Testis (tissue), 2 donors: Measurements from ENCODE around the gene CFAP46.

ENCODE experiments used
- POLR2A ChIP-seq: fragments of 450-650 bp; IDR thresholded peaks from one replicate; pipeline ENCODE4 v1.6.1; 2017; ENCODE audit warnings: antibody characterized with exemption, mild to moderate bottlenecking, moderate library complexity
- TF ChIP-seq, protein P1 (sequence below), 3 experiments: fragments of 450-650 bp in 2 of 3; fragments of 200-600 bp in 1 of 3; sonication (generic) in 1 of 3; IDR thresholded peaks; one replicate each; pipeline ENCODE4 v1.5.1; 2016 to 2019; ENCODE audit warnings: antibody characterized with exemption in 3 of 3, mild to moderate bottlenecking in 2 of 3, moderate library complexity in 1 of 3

DNA sequence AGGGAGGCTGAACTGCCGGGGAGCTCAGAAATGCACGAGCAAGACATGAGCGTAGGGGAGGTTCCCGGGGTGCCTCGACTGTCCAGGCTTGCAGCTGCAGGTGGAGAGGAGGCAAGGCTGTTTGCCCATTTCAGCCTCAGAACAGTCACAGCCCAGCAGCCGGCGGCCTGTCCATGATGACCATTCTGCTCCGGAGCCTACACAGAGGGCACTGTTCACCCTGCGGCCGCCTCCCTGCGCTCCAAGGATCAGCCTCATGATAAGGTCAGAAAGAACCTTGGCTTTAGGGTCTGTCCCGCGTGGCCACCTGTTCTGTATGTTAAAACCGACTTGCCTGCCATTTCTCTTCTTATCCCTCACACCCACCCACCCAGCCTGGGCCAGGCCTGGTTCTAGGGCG, 21.9 kb upstream of the CFAP46 start:
- TF ChIP-seq, protein P1, sequence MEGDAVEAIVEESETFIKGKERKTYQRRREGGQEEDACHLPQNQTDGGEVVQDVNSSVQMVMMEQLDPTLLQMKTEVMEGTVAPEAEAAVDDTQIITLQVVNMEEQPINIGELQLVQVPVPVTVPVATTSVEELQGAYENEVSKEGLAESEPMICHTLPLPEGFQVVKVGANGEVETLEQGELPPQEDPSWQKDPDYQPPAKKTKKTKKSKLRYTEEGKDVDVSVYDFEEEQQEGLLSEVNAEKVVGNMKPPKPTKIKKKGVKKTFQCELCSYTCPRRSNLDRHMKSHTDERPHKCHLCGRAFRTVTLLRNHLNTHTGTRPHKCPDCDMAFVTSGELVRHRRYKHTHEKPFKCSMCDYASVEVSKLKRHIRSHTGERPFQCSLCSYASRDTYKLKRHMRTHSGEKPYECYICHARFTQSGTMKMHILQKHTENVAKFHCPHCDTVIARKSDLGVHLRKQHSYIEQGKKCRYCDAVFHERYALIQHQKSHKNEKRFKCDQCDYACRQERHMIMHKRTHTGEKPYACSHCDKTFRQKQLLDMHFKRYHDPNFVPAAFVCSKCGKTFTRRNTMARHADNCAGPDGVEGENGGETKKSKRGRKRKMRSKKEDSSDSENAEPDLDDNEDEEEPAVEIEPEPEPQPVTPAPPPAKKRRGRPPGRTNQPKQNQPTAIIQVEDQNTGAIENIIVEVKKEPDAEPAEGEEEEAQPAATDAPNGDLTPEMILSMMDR (IDR thresholded peaks at IDR 0.05) = no peak
- TF ChIP-seq POLR2A = no peak
